Stimulated activated CD4-positive, alpha-beta T cell treated with anti-CD3 and anti-CD28 coated beads, Interleukin-12 subunit alpha, Interleukin-12 subunit beta, amount 100 ng/mL, for 24 hours (primary cell): Measurements from ENCODE around the gene C19orf67.
A peak's percentile ranks its signal among the peaks of the same experiment; 100 is the strongest.

ENCODE experiments used
- DNase-seq, 2 experiments: peaks; one replicate each; pipeline ENCODE4 v3.0.0-alpha.2; 2020; ENCODE audit warnings: low read depth in 2 of 2

Gene C19orf67

GRCh38 chr19:14086098-14086497, 515 bp upstream of the C19orf67 start:
- no peak for DNase-seq

- no peak for DNase-seq
These were observed 3.0 kb downstream of the C19orf67 start for GRCh38 chr19:14082675-14082960.

- no peak for DNase-seq
These were observed 3.5 kb downstream of the C19orf67 start for GRCh38 chr19:14081797-14082674.

- peak; percentile 98 to 99 for DNase-seq
These were observed 4.4 kb downstream of the C19orf67 start for GRCh38 chr19:14080887-14081796.

- no peak for DNase-seq
These were observed 7.2 kb downstream of the C19orf67 start for GRCh38 chr19:14078411-14078810.

- DNase-seq: peak in 1 of 2 experiments; percentile 39
These were observed 11.4 kb downstream of the C19orf67 start for GRCh38 chr19:14073925-14074838.

- DNase-seq: peak; percentile 44 to 63
These were observed 12.2 kb downstream of the C19orf67 start for GRCh38 chr19:14073261-14073924.

- DNase-seq: no peak
These were observed 12.9 kb downstream of the C19orf67 start, which contains the start of gene MISP3 for GRCh38 chr19:14072535-14073260. Gene MISP3, plus strand, starts transcription at chr19:14072786. Its CDS starts 524 bp downstream, at chr19:14073310.

GRCh38 chr19:14070268-14071050, 15.1 kb downstream of the C19orf67 start:
- DNase-seq: no peak

GRCh38 chr19:14066134-14066533, 19.4 kb downstream of the C19orf67 start:
- DNase-seq: no peak

- no peak for DNase-seq
These were observed 22.5 kb downstream of the C19orf67 start for GRCh38 chr19:14063105-14063504.

GRCh38 chr19:14062558-14062855, 23.1 kb downstream of the C19orf67 start:
- DNase-seq: no peak

- DNase-seq: no peak
These were observed 23.6 kb downstream of the C19orf67 start, which contains the start of gene PALM3 for GRCh38 chr19:14061751-14062557. Gene PALM3, minus strand, starts transcription at chr19:14062076. Its CDS starts 96 bp downstream, at chr19:14061980.

- DNase-seq: no peak
These were observed 24.4 kb downstream of the C19orf67 start for GRCh38 chr19:14061081-14061749.

- no peak for DNase-seq
These were observed 25.9 kb downstream of the C19orf67 start for GRCh38 chr19:14059652-14060155.

GRCh38 chr19:14059093-14059480, 26.5 kb downstream of the C19orf67 start:
- DNase-seq: no peak

GRCh38 chr19:14058182-14059092, 27.1 kb downstream of the C19orf67 start:
- no peak for DNase-seq
